Tibial nerve (tissue), 4 donors: Measurements from ENCODE around the gene UBE2F.

Experiments
- EP300 ChIP-seq, 2 donors: sonication (generic); formaldehyde crosslinking; IDR thresholded peaks; one replicate each; pipeline ENCODE4 v1.6.1; 2017; ENCODE audit warnings: antibody characterized with exemption in 2 of 2, mild to moderate bottlenecking in 1 of 2
- TF ChIP-seq, protein P1 (sequence below), 5 experiments: fragments of 200-600 bp in 3 of 5; fragments of 450-650 bp in 2 of 5; sonication (generic) in 3 of 5; IDR thresholded peaks; one replicate each; pipeline ENCODE4 v1.5.1; 2016 to 2019; ENCODE audit warnings: antibody characterized with exemption in 5 of 5, mild to moderate bottlenecking in 3 of 5, moderate library complexity in 2 of 5

DNA sequence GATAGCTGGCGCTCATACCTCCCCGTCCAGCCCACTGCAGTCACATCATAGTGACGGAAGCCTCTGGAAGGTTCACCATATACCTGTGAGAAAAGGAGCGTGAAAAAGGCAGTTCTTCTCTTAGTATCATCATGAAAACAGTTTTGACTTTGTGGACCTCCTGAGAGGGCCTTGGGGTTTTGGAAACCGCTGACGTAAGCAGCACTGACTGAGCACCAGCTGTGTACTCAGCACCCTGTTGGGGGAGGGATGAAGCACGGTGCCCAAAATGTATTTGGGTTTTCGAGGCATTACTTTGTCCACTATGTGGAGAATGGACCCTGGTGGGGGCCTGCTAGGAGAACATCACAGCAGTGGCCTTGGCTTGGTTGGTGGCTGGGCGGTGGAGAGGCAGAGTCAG is 99.4 kb downstream of the UBE2F start:
- TF ChIP-seq, protein P1, sequence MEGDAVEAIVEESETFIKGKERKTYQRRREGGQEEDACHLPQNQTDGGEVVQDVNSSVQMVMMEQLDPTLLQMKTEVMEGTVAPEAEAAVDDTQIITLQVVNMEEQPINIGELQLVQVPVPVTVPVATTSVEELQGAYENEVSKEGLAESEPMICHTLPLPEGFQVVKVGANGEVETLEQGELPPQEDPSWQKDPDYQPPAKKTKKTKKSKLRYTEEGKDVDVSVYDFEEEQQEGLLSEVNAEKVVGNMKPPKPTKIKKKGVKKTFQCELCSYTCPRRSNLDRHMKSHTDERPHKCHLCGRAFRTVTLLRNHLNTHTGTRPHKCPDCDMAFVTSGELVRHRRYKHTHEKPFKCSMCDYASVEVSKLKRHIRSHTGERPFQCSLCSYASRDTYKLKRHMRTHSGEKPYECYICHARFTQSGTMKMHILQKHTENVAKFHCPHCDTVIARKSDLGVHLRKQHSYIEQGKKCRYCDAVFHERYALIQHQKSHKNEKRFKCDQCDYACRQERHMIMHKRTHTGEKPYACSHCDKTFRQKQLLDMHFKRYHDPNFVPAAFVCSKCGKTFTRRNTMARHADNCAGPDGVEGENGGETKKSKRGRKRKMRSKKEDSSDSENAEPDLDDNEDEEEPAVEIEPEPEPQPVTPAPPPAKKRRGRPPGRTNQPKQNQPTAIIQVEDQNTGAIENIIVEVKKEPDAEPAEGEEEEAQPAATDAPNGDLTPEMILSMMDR (IDR thresholded peaks at IDR 0.05): no peak
- TF ChIP-seq EP300 (IDR thresholded peaks at IDR 0.05): no peak
